HepG2 (cell line): ENCODE results near the gene NSD1. TPM values are rescaled to one million over a fixed set of nuclear protein-coding genes. Genes with fewer than 3 reads are reported as not detected.

Experiments used
- ATAC-seq: fragments of 200-7000 bp; cut with Tn5 transposase; 3 replicates; pipeline ENCODE4 v1.9.1; 2020; ENCODE audit warnings: mild to moderate bottlenecking, moderate library complexity
- BruUV-seq: library from RNA; stranded (reverse); fragments of 400-500 nt; replicated peaks from 2 replicates; lab custom pipeline; 2021; lab: Mats Ljungman, UMichigan
- CTCF ChIA-PET: fragments of 300-600 bp; formaldehyde crosslinking; extraction: SDS; loops from one replicate; lab custom pipeline; 2021; ENCODE audit warnings: low total read pairs, inconsistent platforms, low intra/inter-chr PET ratio; lab: Yijun Ruan, JAX
- POLR2A ChIA-PET: fragments of 350-600 bp; sonication (Branson Sonifier 250); formaldehyde crosslinking; loops from one replicate; lab custom pipeline; 2020; ENCODE audit warnings: antibody characterized with exemption, inconsistent platforms; lab: Yijun Ruan, JAX
- DNase-seq: peaks from one replicate; pipeline ENCODE4 v3.0.0-alpha.2; 2015; ENCODE audit warnings: low spot score
- FAIRE-seq: peaks from 3 replicates; lab custom pipeline; 2011; peaks lifted over from hg19 to GRCh38; lab: Jason Lieb, UNC
- H2AFZ ChIP-seq: one replicate; pipeline ENCODE4 v1.6.1; 2011; ENCODE audit warnings: low read length, inconsistent platforms
- H3K27ac ChIP-seq: fragments of 300-600 bp; 3 replicates; pipeline ENCODE4 v1.8.0; 2011; ENCODE audit warnings: mixed run types, mild to moderate bottlenecking, mixed read lengths, low read length, inconsistent platforms; ENCODE audit not compliant: insufficient read depth; ENCODE audit errors: extremely low read length
- H3K27me3 ChIP-seq, 2 experiments: fragments of 200-600 bp in 1 of 2; 2 replicates in 1 of 2; 3 replicates in 1 of 2; pipeline versions ENCODE4 v1.6.0 to v1.8.0; 2011; ENCODE audit warnings: low read length in 2 of 2, mild to moderate bottlenecking in 2 of 2, moderate library complexity in 2 of 2, inconsistent platforms in 1 of 2; ENCODE audit not compliant: insufficient read depth in 2 of 2, control insufficient read depth in 1 of 2
- H3K36me3 ChIP-seq, 2 experiments: fragments of 200-600 bp in 1 of 2; replicated peaks in 1 of 2; 2 replicates in 1 of 2; 3 replicates in 1 of 2; pipeline versions ENCODE4 v1.5.1 to v1.8.0; 2011; ENCODE audit warnings: low read length in 2 of 2, inconsistent platforms in 1 of 2; ENCODE audit not compliant: insufficient read depth in 2 of 2, control insufficient read depth in 1 of 2
- H3K4me1 ChIP-seq: 2 replicates; pipeline ENCODE4 v1.5.1; 2012; ENCODE audit warnings: low read length, inconsistent platforms; ENCODE audit not compliant: insufficient read depth
- H3K4me2 ChIP-seq: 2 replicates; pipeline ENCODE4 v1.6.0; 2011; ENCODE audit warnings: low read depth, low read length, inconsistent platforms
- H3K4me3 ChIP-seq, 3 experiments: fragments of 200-600 bp in 1 of 3; sonication (generic), shearing (Covaris generic) in 1 of 3; replicated peaks in 1 of 3; 2 replicates each; pipeline ENCODE4 v1.5.1; 2011 to 2016; ENCODE audit warnings: low read length in 3 of 3, inconsistent platforms in 2 of 3, low read depth in 2 of 3, mild to moderate bottlenecking in 2 of 3, control low read depth in 1 of 3, mixed read lengths in 1 of 3; ENCODE audit not compliant: insufficient read depth in 1 of 3
- H3K79me2 ChIP-seq: one replicate; pipeline ENCODE4 v1.6.1; 2011; ENCODE audit warnings: low read length, inconsistent platforms; ENCODE audit not compliant: insufficient read depth
- H3K9ac ChIP-seq: 2 replicates; pipeline ENCODE4 v1.6.0; 2011; ENCODE audit warnings: mild to moderate bottlenecking, low read depth, low read length, inconsistent platforms; ENCODE audit not compliant: insufficient read depth
- H3K9me3 ChIP-seq: 2 replicates; pipeline ENCODE4 v1.5.1; 2012; ENCODE audit warnings: mild to moderate bottlenecking, low read length
- H4K20me1 ChIP-seq: 2 replicates; pipeline ENCODE4 v1.6.0; 2011; ENCODE audit warnings: inconsistent platforms, mild to moderate bottlenecking, low read length, moderate library complexity; ENCODE audit not compliant: insufficient read depth
- CENPT ChIP-seq: sonication (generic); formaldehyde crosslinking; IDR thresholded peaks from 2 replicates; pipeline ENCODE4 v1.8.0; 2022; ENCODE audit warnings: low read depth, mild to moderate bottlenecking, moderate library complexity, missing genetic modification reagents
- REL ChIP-seq: sonication (generic); formaldehyde crosslinking; conservative IDR thresholded peaks from 2 replicates; pipeline ENCODE4 v1.8.0; 2022; ENCODE audit warnings: mild to moderate bottlenecking, missing genetic modification reagents, moderate library complexity
- TBX3 ChIP-seq: fragments of 450-650 bp; IDR thresholded peaks from 2 replicates; pipeline ENCODE4 v1.6.1; 2017; ENCODE audit warnings: antibody characterized with exemption, mild to moderate bottlenecking, inconsistent platforms, borderline replicate concordance
- ZBTB1 ChIP-seq: sonication (generic); formaldehyde crosslinking; IDR thresholded peaks from 2 replicates; pipeline ENCODE4 v1.4.0; 2020; ENCODE audit warnings: missing genetic modification reagents, borderline replicate concordance
- ZNF121 ChIP-seq: sonication (generic); formaldehyde crosslinking; IDR thresholded peaks from 2 replicates; pipeline ENCODE4 v1.5.0; 2020; ENCODE audit warnings: mild to moderate bottlenecking, missing genetic modification reagents
- ZXDC ChIP-seq: sonication (generic); formaldehyde crosslinking; IDR thresholded peaks from 2 replicates; pipeline ENCODE4 v1.5.0; 2020; ENCODE audit warnings: mild to moderate bottlenecking, missing genetic modification reagents
- WGBS: methylation state at CpG from one replicate; pipeline ENCODE4 v1.1.6; 2017; ENCODE audit warnings: low lambda C conversion rate; 5-methylcytosine and 5-hydroxymethylcytosine counted together
- in situ Hi-C: cut with HindIII; loops from 2 replicates; pipeline ENCODE4 v1.10.0; 2017; ENCODE audit warnings: low pct_unique_long_range_greater_than_20kb; ENCODE audit not compliant: extremely low pct_ligation_motif_present
- intact Hi-C: fragments of 100-400 bp; cut with micrococcal nuclease; formaldehyde crosslinking; loops from one replicate; pipeline ENCODE4 v1.10.0; 2022; ENCODE audit not compliant: unreplicated experiment
- polyA plus RNA-seq, 8 experiments: library from polyadenylated mRNA; depleted of rRNA in 3 of 8; stranded (reverse) in 7 of 8; unstranded in 1 of 8; fragments of >200 nt; fragmentation: Illumina TruSeq in 4 of 8; extraction: Trizol in 4 of 8; gene quantifications; 2 replicates each; pipeline versions ENCODE4 v1.2.1 to v1.2.3, GENCODE V29; 2011 to 2016; ENCODE audit warnings: low read depth in 4 of 8, missing spikeins in 1 of 8, mixed read lengths in 1 of 8; ENCODE audit not compliant: insufficient read depth in 1 of 8
- total RNA-seq, 5 experiments: library from RNA; depleted of rRNA; stranded (reverse); fragments of >200 nt; fragmentation: Illumina TruSeq; extraction: Trizol; gene quantifications; 2 replicates each; pipeline ENCODE4 v1.2.3, GENCODE V29; 2016; ENCODE audit warnings: low read depth in 1 of 5

Gene NSD1
- total and polyA plus RNA-seq, 2 of the 13 experiments (the other 11 are each of a cell fraction or from before 2014, with no cell fraction given): 0.01 to 0.09 TPM

GRCh38 chr5:177343777-177344176 is 210.2 kb downstream of the NSD1 start:
- no peaks in the 10 kb centered on the region for H4K20me1 ChIP-seq
- H3K36me3 ChIP-seq: peaks cover 11 to 38% of the 10 kb centered on the region in 2 experiments; a peak in 4 of 5 replicates
- in situ Hi-C loops (no loop called here), intact Hi-C loops (no loop called here)
- no peak overlapping the region for H3K9ac ChIP-seq
- no peak for ATAC-seq
- POLR2A ChIA-PET: interaction anchor here (2.2 kb wide), 1 partner anchor 23 kb away, joined by 4 read pairs; no protein-coding TSS in a partner anchor
- no peak for TF ChIP-seq CENPT (CRISPR knock-in tag)
- no peak for TF ChIP-seq TBX3
- peak; percentile 85 for TF ChIP-seq ZNF121
- H3K9me3 ChIP-seq: no peaks in the 10 kb centered on the region
- H3K4me3 ChIP-seq: no peak overlapping the region
- H3K4me1 ChIP-seq: peaks cover 20% of the 10 kb centered on the region
- peaks cover 62% of the 10 kb centered on the region for H3K79me2 ChIP-seq
- no peaks in the 10 kb centered on the region for H3K27me3 ChIP-seq
- CTCF ChIA-PET: no interaction called here
- BruUV-seq: no TSS peak
- H3K4me2 ChIP-seq: no peak overlapping the region
- no peak for DNase-seq
- no peak overlapping the region for H2AFZ ChIP-seq
- 95% methylated on average over 6 of the region's 6 CpGs for WGBS
- H3K27ac ChIP-seq: no peak overlapping the region
- FAIRE-seq: no peak

GRCh38 chr5:177344891-177345290 is 211.3 kb downstream of the NSD1 start:
- Histone ChIP-seq H3K36me3 (peaks cover 8 to 31% of the 10 kb centered on the region in 2 experiments), H3K4me1 (peaks cover 31% of the 10 kb centered on the region)
- ATAC-seq: no peak

More at GRCh38 chr5:177344891-177345290, 211.3 kb downstream of the NSD1 start:
- no peak overlapping the region for H2AFZ ChIP-seq
- DNase-seq (no peak), FAIRE-seq (no peak)
- peaks cover 71% of the 10 kb centered on the region for H3K79me2 ChIP-seq
- no peaks in the 10 kb centered on the region for H3K9me3 ChIP-seq
- no peaks in the 10 kb centered on the region for H4K20me1 ChIP-seq
- no peak overlapping the region for H3K27ac ChIP-seq
- no peak overlapping the region for H3K9ac ChIP-seq
- POLR2A ChIA-PET: interaction anchor here (2.2 kb wide), 1 partner anchor 22 kb away, joined by 4 read pairs; no protein-coding TSS in a partner anchor
- no peak overlapping the region for H3K4me3 ChIP-seq
- no TSS peak for BruUV-seq
- intact Hi-C loops (no loop called here), in situ Hi-C loops (no loop called here)
- H3K27me3 ChIP-seq: no peaks in the 10 kb centered on the region
- CTCF ChIA-PET: no interaction called here
- over 99% methylated on average over 6 of the region's 6 CpGs for WGBS
- no peak overlapping the region for H3K4me2 ChIP-seq
- no peak for TF ChIP-seq ZXDC
- TF ChIP-seq REL (CRISPR knock-in tag): no peak
- no peak for TF ChIP-seq ZBTB1 (CRISPR knock-in tag)
